GM21381 (cell line): ENCODE data around the gene CORO1A.
A peak's percentile ranks its signal among the peaks of the same experiment; 100 is the strongest.
"Not testable (repeated sequence)": the region's sequence is repeated elsewhere in the genome, so short reads cannot be mapped to it uniquely, and the experiment has no call there.

Source experiments
- ATAC-seq: cut with Tn5 transposase; IDR thresholded peaks from one replicate; pipeline ENCODE4 v1.9.1; 2021; ENCODE audit warnings: mild to moderate bottlenecking, moderate library complexity; ENCODE audit not compliant: unreplicated experiment

Gene CORO1A

GRCh38 chr16:30169416-30169815, 14.0 kb upstream of the CORO1A start:
- not testable (repeated sequence) for ATAC-seq

GRCh38 chr16:30170145-30170544, 13.3 kb upstream of the CORO1A start:
- ATAC-seq = not testable (repeated sequence)

- ATAC-seq = no peak
Observed at GRCh38 chr16:30173054-30173453, 10.3 kb upstream of the CORO1A start.

GRCh38 chr16:30176876-30177275, 6.5 kb upstream of the CORO1A start:
- not testable (repeated sequence) for ATAC-seq

- no peak for ATAC-seq
Observed at GRCh38 chr16:30179195-30179594, 4.2 kb upstream of the CORO1A start.

GRCh38 chr16:30179931-30180330, 3.5 kb upstream of the CORO1A start:
- ATAC-seq = no peak

- ATAC-seq = no peak
Observed at GRCh38 chr16:30180741-30181140, 2.7 kb upstream of the CORO1A start.

- ATAC-seq = peak; percentile 34
Observed at GRCh38 chr16:30184096-30184890, 891 bp downstream of the CORO1A start.

GRCh38 chr16:30184891-30185682, 1.7 kb downstream of the CORO1A start:
- ATAC-seq = no peak

GRCh38 chr16:30185683-30186421, 2.5 kb downstream of the CORO1A start:
- no peak for ATAC-seq

- ATAC-seq = no peak
Observed at GRCh38 chr16:30186444-30186781, 3.0 kb downstream of the CORO1A start.

GRCh38 chr16:30186782-30187555, 3.6 kb downstream of the CORO1A start:
- ATAC-seq = no peak

GRCh38 chr16:30187556-30187865, 4.1 kb downstream of the CORO1A start:
- no peak for ATAC-seq

GRCh38 chr16:30187971-30188561, 4.7 kb downstream of the CORO1A start:
- no peak for ATAC-seq

GRCh38 chr16:30191158-30191557, 7.8 kb downstream of the CORO1A start:
- not testable (repeated sequence) for ATAC-seq

- peak; percentile 12 for ATAC-seq
Observed at GRCh38 chr16:30193098-30193497, 9.7 kb downstream of the CORO1A start.

- peak; percentile 82 for ATAC-seq
Observed at GRCh38 chr16:30193615-30194014, 10.2 kb downstream of the CORO1A start, which contains the start of the genes BOLA2B and SLX1A. TSS of gene BOLA2B (minus strand) at chr16:30193666. CDS start at chr16:30193595, 71 bp downstream. TSS of gene SLX1A (plus strand) at chr16:30193875. CDS start at chr16:30194085, 210 bp downstream.

GRCh38 chr16:30194172-30194925, 10.9 kb downstream of the CORO1A start:
- peak; percentile 56 for ATAC-seq

GRCh38 chr16:30197001-30197400, 13.6 kb downstream of the CORO1A start:
- ATAC-seq = not testable (repeated sequence)
